Heart left ventricle (tissue), 16 donors: ENCODE measurements around the gene VWA5A. TPM values are rescaled to one million over a fixed set of nuclear protein-coding genes. Genes with fewer than 3 reads are reported as not detected.

Source experiments
- ATAC-seq, 4 donors: fragments of 200-7000 bp; cut with Tn5 transposase; one replicate each; pipeline ENCODE4 v1.9.1; 2020 to 2022; ENCODE audit warnings: moderate library complexity in 4 of 4, mild to moderate bottlenecking in 3 of 4, moderate number of reproducible peaks in 1 of 4
- DNase-seq, 5 donors: peaks; one replicate each; pipeline ENCODE4 v3.0.0-alpha.2; 2020
- H3K27ac ChIP-seq, 12 donors: fragments of 200-600 bp; sonication (generic) in 4 of 12; one replicate each; pipeline versions ENCODE4 v1.5.0 to v1.8.0; 2016 to 2022; ENCODE audit warnings: mild to moderate bottlenecking in 2 of 12
- H3K27me3 ChIP-seq, 9 donors: fragments of 200-600 bp; sonication (generic) in 2 of 9; one replicate each; pipeline versions ENCODE4 v1.5.1 to v1.8.0; 2016 to 2022; ENCODE audit warnings: mild to moderate bottlenecking in 3 of 9
- H3K36me3 ChIP-seq, 9 donors: fragments of 200-600 bp; sonication (generic) in 2 of 9; one replicate each; pipeline versions ENCODE4 v1.5.0 to v1.8.0; 2018 to 2022; ENCODE audit warnings: mild to moderate bottlenecking in 2 of 9
- H3K4me1 ChIP-seq, 12 donors: fragments of 200-600 bp; sonication (generic) in 4 of 12; one replicate each; pipeline versions ENCODE4 v1.5.0 to v1.8.0; 2016 to 2022; ENCODE audit warnings: mild to moderate bottlenecking in 3 of 12
- H3K4me3 ChIP-seq, 12 donors: fragments of 200-600 bp; sonication (generic) in 4 of 12; one replicate each; pipeline versions ENCODE4 v1.5.0 to v1.8.0; 2017 to 2022; ENCODE audit warnings: mild to moderate bottlenecking in 9 of 12, moderate library complexity in 4 of 12
- H3K9me3 ChIP-seq, 12 donors: fragments of 200-600 bp; sonication (generic) in 4 of 12; one replicate each; pipeline versions ENCODE4 v1.5.0 to v1.8.0; 2016 to 2022; ENCODE audit warnings: mild to moderate bottlenecking in 1 of 12
- POLR2A ChIP-seq, 2 donors: fragments of 450-650 bp; IDR thresholded peaks; one replicate each; pipeline ENCODE4 v1.6.1; 2017; ENCODE audit warnings: antibody characterized with exemption in 2 of 2, mild to moderate bottlenecking in 2 of 2, moderate library complexity in 2 of 2
- WGBS, 4 donors: extraction: QIAGEN DNeasy Blood & Tissue Kit in 2 of 4; methylation state at CpG; one replicate each; pipeline versions ENCODE4 v1.1.5 to v1.1.7; 2013 to 2018; 5-methylcytosine and 5-hydroxymethylcytosine counted together
- intact Hi-C, 10 donors: fragments of 100-400 bp; cut with DNase I; formaldehyde crosslinking; loops; one replicate each; pipeline versions ENCODE4 v1.11.1 to v1.14.2; 2022
- polyA plus RNA-seq, 2 donors: library from polyadenylated mRNA; stranded (reverse); fragments of 200-250 nt; gene quantifications; one replicate each; pipeline ENCODE4 v1.2.3, GENCODE V29; 2013
- total RNA-seq, 9 donors: library from RNA; depleted of rRNA in 2 of 9; stranded (reverse); fragments of >200 nt in 2 of 9; fragmentation: NEBNext Ultra II Directional in 3 of 9; extraction: Animal tissue kit (Norgen Biotek cat#: 25700) in 3 of 9; gene quantifications; one replicate each; pipeline versions ENCODE4 v1.1.0 to v1.2.4, GENCODE V29; 2016 to 2023
- TF ChIP-seq, protein P1 (sequence below), 12 donors: fragments of 200-600 bp; sonication (generic) in 4 of 12; IDR thresholded peaks; one replicate each; pipeline versions ENCODE4 v1.5.0 to v1.8.0; 2018 to 2022; ENCODE audit warnings: antibody characterized with exemption in 12 of 12, mild to moderate bottlenecking in 5 of 12
- donor health status: ischemic (EF 13 %, LVEDD 7.1; RV severe dilation, severe dysfunction).
- donor health status: healthy with polysubstance abuse.
- donor health status: DM: no; HTN: yes; CAD: no.
- donor health status: DM: no; HTN: no; CAD: no.
- donor health status: ischemic (EF 25% LVEDD 6.9; RV normal size, moderate dysfunction).
- donor health status: ischemic (EF 25% LVEDD 5.7; RV mildly dilated, moderate dysfunction).
- donor health status: healthy.
- donor health status: DM: yes; HTN: yes; CAD: no.
- donor health status: ischemic (EF 35%, LVEDD 5.7; RV mildly dilated, moderate dysfunction).
- donor health status: nonischemic (EF 11% LVEDD 7.7; RV severe dilation, severe dysfunction).
- donor health status: DM: yes; HTN: yes; CAD: no.
- donor health status: PGD.
- donor health status: ischemic (EF 29% LVEDD 5.4; RV normal size, mild dysfunction).
- donor health status: nonischemic (EF 23%, LVEDD 6.1; RV moderate dilation, normal function).

VWA5A gene
- total and polyA plus RNA-seq, 11 donors: 1.2 to 13.7 (median 2.8) TPM

- no peak overlapping the region for H3K4me3 ChIP-seq
- intact Hi-C loops: no loop called here
- no peak for DNase-seq
- peaks cover 0 to 28% (median 0%) of the 10 kb centered on the region in 9 donors for H3K36me3 ChIP-seq
- H3K4me1 ChIP-seq: no peaks in the 10 kb centered on the region
- no peaks in the 10 kb centered on the region for H3K9me3 ChIP-seq
- 76 to 85% (median 79%) methylated on average over 2 of the region's 2 CpGs for WGBS, 4 donors
- no peak for ATAC-seq
- H3K27me3 ChIP-seq: no peaks in the 10 kb centered on the region
- H3K27ac ChIP-seq: no peak overlapping the region
- TF ChIP-seq, protein P1, sequence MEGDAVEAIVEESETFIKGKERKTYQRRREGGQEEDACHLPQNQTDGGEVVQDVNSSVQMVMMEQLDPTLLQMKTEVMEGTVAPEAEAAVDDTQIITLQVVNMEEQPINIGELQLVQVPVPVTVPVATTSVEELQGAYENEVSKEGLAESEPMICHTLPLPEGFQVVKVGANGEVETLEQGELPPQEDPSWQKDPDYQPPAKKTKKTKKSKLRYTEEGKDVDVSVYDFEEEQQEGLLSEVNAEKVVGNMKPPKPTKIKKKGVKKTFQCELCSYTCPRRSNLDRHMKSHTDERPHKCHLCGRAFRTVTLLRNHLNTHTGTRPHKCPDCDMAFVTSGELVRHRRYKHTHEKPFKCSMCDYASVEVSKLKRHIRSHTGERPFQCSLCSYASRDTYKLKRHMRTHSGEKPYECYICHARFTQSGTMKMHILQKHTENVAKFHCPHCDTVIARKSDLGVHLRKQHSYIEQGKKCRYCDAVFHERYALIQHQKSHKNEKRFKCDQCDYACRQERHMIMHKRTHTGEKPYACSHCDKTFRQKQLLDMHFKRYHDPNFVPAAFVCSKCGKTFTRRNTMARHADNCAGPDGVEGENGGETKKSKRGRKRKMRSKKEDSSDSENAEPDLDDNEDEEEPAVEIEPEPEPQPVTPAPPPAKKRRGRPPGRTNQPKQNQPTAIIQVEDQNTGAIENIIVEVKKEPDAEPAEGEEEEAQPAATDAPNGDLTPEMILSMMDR (IDR thresholded peaks at IDR 0.05): no peak
- TF ChIP-seq POLR2A (IDR thresholded peaks at IDR 0.05): no peak
Observed at GRCh38 chr11:124147951-124148350, 32.7 kb downstream of the VWA5A start.

GRCh38 chr11:124150684-124151083 is 35.4 kb downstream of the VWA5A start:
- peaks cover 0 to 8% (median 0%) of the 10 kb centered on the region in 9 donors for H3K36me3 ChIP-seq
- no peaks in the 10 kb centered on the region for H3K4me1 ChIP-seq
- ATAC-seq (no peak), DNase-seq (no peak)
- TF ChIP-seq, protein P1 (IDR thresholded peaks at IDR 0.05): no peak
- TF ChIP-seq POLR2A (IDR thresholded peaks at IDR 0.05): no peak
- no peak overlapping the region for H3K27ac ChIP-seq
- 63 to 81% (median 73%) methylated on average over 5 of the region's 5 CpGs for WGBS, 4 donors
- intact Hi-C loops: no loop called here
- no peaks in the 10 kb centered on the region for H3K9me3 ChIP-seq
- no peak overlapping the region for H3K4me3 ChIP-seq
- H3K27me3 ChIP-seq: peaks cover 0 to 2% (median 0%) of the 10 kb centered on the region in 9 donors

GRCh38 chr11:124152770-124153407 is 37.6 kb downstream of the VWA5A start:
- Histone ChIP-seq H3K27me3 (peaks cover 0 to 3% (median 0%) of the 10 kb centered on the region in 9 donors), H3K36me3 (no peaks in the 10 kb centered on the region), H3K27ac (no peak overlapping the region), H3K4me1 (no peaks in the 10 kb centered on the region), H3K9me3 (no peaks in the 10 kb centered on the region), H3K4me3 (no peak overlapping the region)
- WGBS, 4 donors: 74 to 84% (median 77%) methylated on average over 3 of the region's 3 CpGs
- TF ChIP-seq POLR2A (IDR thresholded peaks at IDR 0.05): no peak
- TF ChIP-seq, protein P1 (IDR thresholded peaks at IDR 0.05): no peak
- no peak for DNase-seq
- ATAC-seq: no peak
- intact Hi-C loops: no loop called here

DNA sequence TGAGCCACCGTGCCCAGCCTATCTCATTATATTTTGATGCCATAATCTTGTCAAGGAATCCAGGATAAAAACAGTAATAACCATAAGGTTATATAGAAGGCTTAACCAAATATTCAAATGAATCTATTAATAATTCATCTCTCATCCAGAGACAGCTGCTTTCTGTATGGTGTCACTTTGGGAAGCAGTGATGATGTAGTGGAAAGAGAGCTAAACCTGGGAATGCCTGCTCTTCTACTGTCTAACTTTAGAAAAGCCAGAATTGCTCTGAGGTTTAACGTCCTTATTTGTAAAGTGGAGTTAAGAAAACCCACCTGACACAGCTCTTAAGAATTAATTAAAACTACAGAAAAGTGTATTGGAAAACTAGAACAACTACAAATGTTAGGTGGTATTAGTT is 38.6 kb downstream of the VWA5A start:
- H3K9me3 ChIP-seq: no peaks in the 10 kb centered on the region
- no peaks in the 10 kb centered on the region for H3K36me3 ChIP-seq
- no peaks in the 10 kb centered on the region for H3K4me1 ChIP-seq
- intact Hi-C loops: no loop called here
- WGBS, 4 donors: 40 to 68% (median 59%) methylated on average over 2 of the region's 2 CpGs
- TF ChIP-seq, protein P1 (IDR thresholded peaks at IDR 0.05): no peak
- TF ChIP-seq POLR2A (IDR thresholded peaks at IDR 0.05): no peak
- H3K27me3 ChIP-seq: peaks cover 0 to 3% (median 0%) of the 10 kb centered on the region in 9 donors
- no peak overlapping the region for H3K27ac ChIP-seq
- no peak overlapping the region for H3K4me3 ChIP-seq
- ATAC-seq (no peak), DNase-seq (no peak)
